ENCODE data around the gene CPNE8.

DNA sequence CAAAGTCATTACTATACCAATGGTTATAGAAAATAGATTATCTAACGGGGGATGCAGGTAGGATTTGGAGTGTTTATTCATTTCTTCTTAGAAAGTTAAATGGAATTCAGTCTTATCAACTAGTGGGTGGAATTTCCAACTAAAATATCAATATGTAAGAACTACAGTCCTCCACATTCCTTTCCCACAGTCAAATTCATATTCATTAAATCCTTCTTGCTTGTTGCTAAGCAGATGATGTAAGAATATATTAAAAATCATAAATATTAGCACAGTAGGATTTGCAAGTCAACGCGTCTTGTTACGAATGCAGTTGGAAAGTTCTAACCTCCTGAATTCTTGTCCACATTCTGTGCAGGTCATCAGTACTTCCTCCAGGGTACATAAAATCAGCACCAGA, 259.2 kb downstream of the CPNE8 start:
- TF ChIP-seq, protein P1, sequence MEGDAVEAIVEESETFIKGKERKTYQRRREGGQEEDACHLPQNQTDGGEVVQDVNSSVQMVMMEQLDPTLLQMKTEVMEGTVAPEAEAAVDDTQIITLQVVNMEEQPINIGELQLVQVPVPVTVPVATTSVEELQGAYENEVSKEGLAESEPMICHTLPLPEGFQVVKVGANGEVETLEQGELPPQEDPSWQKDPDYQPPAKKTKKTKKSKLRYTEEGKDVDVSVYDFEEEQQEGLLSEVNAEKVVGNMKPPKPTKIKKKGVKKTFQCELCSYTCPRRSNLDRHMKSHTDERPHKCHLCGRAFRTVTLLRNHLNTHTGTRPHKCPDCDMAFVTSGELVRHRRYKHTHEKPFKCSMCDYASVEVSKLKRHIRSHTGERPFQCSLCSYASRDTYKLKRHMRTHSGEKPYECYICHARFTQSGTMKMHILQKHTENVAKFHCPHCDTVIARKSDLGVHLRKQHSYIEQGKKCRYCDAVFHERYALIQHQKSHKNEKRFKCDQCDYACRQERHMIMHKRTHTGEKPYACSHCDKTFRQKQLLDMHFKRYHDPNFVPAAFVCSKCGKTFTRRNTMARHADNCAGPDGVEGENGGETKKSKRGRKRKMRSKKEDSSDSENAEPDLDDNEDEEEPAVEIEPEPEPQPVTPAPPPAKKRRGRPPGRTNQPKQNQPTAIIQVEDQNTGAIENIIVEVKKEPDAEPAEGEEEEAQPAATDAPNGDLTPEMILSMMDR (IDR thresholded peaks at IDR 0.05): no peak
- TF ChIP-seq SMC3 (IDR thresholded peaks at IDR 0.05): no peak
- no peak for TF ChIP-seq ZC3H11A (IDR thresholded peaks at IDR 0.05)
- no peak for TF ChIP-seq CBX8 (IDR thresholded peaks at IDR 0.05)
- TF ChIP-seq FOXS1 (CRISPR knock-in tag; IDR thresholded peaks at IDR 0.05): no peak
